ENCODE results near the gene ADA.
"Not testable (repeated sequence)": the region's sequence is repeated elsewhere in the genome, so short reads cannot be mapped to it uniquely, and the experiment has no call there.

ADA gene

GRCh38 chr20:44592366-44592765 lies 59.1 kb downstream of the ADA start:
- Histone ChIP-seq H3K36me3 (replicated peaks; ENCODE audit: insufficient read depth, low read length) (no peaks in the 10 kb centered on the region), H3K27me3 (replicated peaks; ENCODE audit: insufficient read depth, low read length) (no peaks in the 10 kb centered on the region), H3K9me3 (replicated peaks; ENCODE audit: insufficient read depth, low read length) (no peaks in the 10 kb centered on the region), H3K9me2 (replicated peaks; ENCODE audit: insufficient read depth, low read length) (no peaks in the 10 kb centered on the region), H4K20me1 (ENCODE audit: insufficient read depth, low read length) (no peaks in the 10 kb centered on the region), H3K9ac (ENCODE audit: low read length) (no peak overlapping the region), H3K4me3 (ENCODE audit: low read length) (no peak overlapping the region), H2AFZ (ENCODE audit: low read length) (no peak overlapping the region), H3K4me2 (ENCODE audit: low read depth, low read length) (no peak overlapping the region), H3K27ac (ENCODE audit: low read length) (no peak overlapping the region), H3K4me1 (ENCODE audit: low read length) (no peaks in the 10 kb centered on the region), H3F3A (ENCODE audit: insufficient read depth, low read length) (no peaks in the 10 kb centered on the region), H3K79me2 (ENCODE audit: low read length) (no peaks in the 10 kb centered on the region)
- TF ChIP-seq EZH2 (optimal IDR thresholded peaks at IDR 0.05; ENCODE audit: low read depth, low read length) (no peak), CTCF (IDR thresholded peaks at IDR 0.05; ENCODE audit: low read length) (no peak), EZH2phosphoT487 (IDR thresholded peaks at IDR 0.05; ENCODE audit: low read length) (no peak)
- no peak for DNase-seq

GRCh38 chr20:44590980-44591778 lies 60.3 kb downstream of the ADA start:
- Histone ChIP-seq H3K79me2 (ENCODE audit: low read length) (no peaks in the 10 kb centered on the region), H3K4me3 (ENCODE audit: low read length) (no peak overlapping the region), H4K20me1 (ENCODE audit: insufficient read depth, low read length) (no peaks in the 10 kb centered on the region), H3K36me3 (replicated peaks; ENCODE audit: insufficient read depth, low read length) (no peaks in the 10 kb centered on the region), H3K9ac (ENCODE audit: low read length) (no peak overlapping the region), H3K4me1 (ENCODE audit: low read length) (no peaks in the 10 kb centered on the region), H3K27me3 (replicated peaks; ENCODE audit: insufficient read depth, low read length) (no peaks in the 10 kb centered on the region), H2AFZ (ENCODE audit: low read length) (no peak overlapping the region), H3K27ac (ENCODE audit: low read length) (no peak overlapping the region), H3K4me2 (ENCODE audit: low read depth, low read length) (no peak overlapping the region), H3K9me3 (replicated peaks; ENCODE audit: insufficient read depth, low read length) (no peaks in the 10 kb centered on the region), H3K9me2 (replicated peaks; ENCODE audit: insufficient read depth, low read length) (no peaks in the 10 kb centered on the region), H3F3A (ENCODE audit: insufficient read depth, low read length) (no peaks in the 10 kb centered on the region)
- TF ChIP-seq EZH2 (optimal IDR thresholded peaks at IDR 0.05; ENCODE audit: low read depth, low read length) (no peak), CTCF (IDR thresholded peaks at IDR 0.05; ENCODE audit: low read length) (no peak), EZH2phosphoT487 (IDR thresholded peaks at IDR 0.05; ENCODE audit: low read length) (no peak)
- no peak for DNase-seq

GRCh38 chr20:44589537-44589936 lies 62.0 kb downstream of the ADA start:
- Histone ChIP-seq H3F3A (ENCODE audit: insufficient read depth, low read length) (no peaks in the 10 kb centered on the region), H3K79me2 (ENCODE audit: low read length) (no peaks in the 10 kb centered on the region), H3K4me2 (ENCODE audit: low read depth, low read length) (no peak overlapping the region), H3K4me1 (ENCODE audit: low read length) (no peaks in the 10 kb centered on the region), H3K9me2 (replicated peaks; ENCODE audit: insufficient read depth, low read length) (no peaks in the 10 kb centered on the region), H3K27ac (ENCODE audit: low read length) (no peak overlapping the region), H3K27me3 (replicated peaks; ENCODE audit: insufficient read depth, low read length) (no peaks in the 10 kb centered on the region), H3K9ac (ENCODE audit: low read length) (no peak overlapping the region), H3K9me3 (replicated peaks; ENCODE audit: insufficient read depth, low read length) (no peaks in the 10 kb centered on the region), H3K4me3 (ENCODE audit: low read length) (no peak overlapping the region), H4K20me1 (ENCODE audit: insufficient read depth, low read length) (no peaks in the 10 kb centered on the region), H3K36me3 (replicated peaks; ENCODE audit: insufficient read depth, low read length) (no peaks in the 10 kb centered on the region), H2AFZ (ENCODE audit: low read length) (no peak overlapping the region)
- TF ChIP-seq CTCF (IDR thresholded peaks at IDR 0.05; ENCODE audit: low read length) (no peak), EZH2phosphoT487 (IDR thresholded peaks at IDR 0.05; ENCODE audit: low read length) (no peak), EZH2 (optimal IDR thresholded peaks at IDR 0.05; ENCODE audit: low read depth, low read length) (no peak)
- no peak for DNase-seq

- not testable (repeated sequence) for H3K4me2 ChIP-seq (ENCODE audit: low read depth, low read length); H3K27ac ChIP-seq (ENCODE audit: low read length); H3F3A ChIP-seq (ENCODE audit: insufficient read depth, low read length); H3K9me3 ChIP-seq (replicated peaks; ENCODE audit: insufficient read depth, low read length); H3K4me3 ChIP-seq (ENCODE audit: low read length); H3K27me3 ChIP-seq (replicated peaks; ENCODE audit: insufficient read depth, low read length); H2AFZ ChIP-seq (ENCODE audit: low read length); H3K9me2 ChIP-seq (replicated peaks; ENCODE audit: insufficient read depth, low read length); H3K36me3 ChIP-seq (replicated peaks; ENCODE audit: insufficient read depth, low read length); H3K79me2 ChIP-seq (ENCODE audit: low read length); H3K4me1 ChIP-seq (ENCODE audit: low read length); H3K9ac ChIP-seq (ENCODE audit: low read length); DNase-seq; H4K20me1 ChIP-seq (ENCODE audit: insufficient read depth, low read length)
Measured at GRCh38 chr20:44588321-44588720, 63.2 kb downstream of the ADA start.
